GM12878 (cell line): ENCODE measurements around the gene FAM229B.
"Not testable (repeated sequence)": the region's sequence is repeated elsewhere in the genome, so short reads cannot be mapped to it uniquely, and the experiment has no call there.

Source experiments
- CHD4 ChIP-seq: fragments of 200-600 bp; sonication (generic); IDR thresholded peaks from 2 replicates; pipeline ENCODE4 v1.6.1; 2016; ENCODE audit warnings: mild to moderate bottlenecking
- POLR2A ChIP-seq: IDR thresholded peaks from 2 replicates; pipeline ENCODE4 v1.6.1; 2011; ENCODE audit warnings: low read depth, mild to moderate bottlenecking, low read length
- SMC3 ChIP-seq: IDR thresholded peaks from 2 replicates; pipeline ENCODE4 v1.6.1; 2011; ENCODE audit warnings: low read length, improper control_type of control experiment, borderline replicate concordance
- TCF12 ChIP-seq: IDR thresholded peaks from 2 replicates; pipeline ENCODE4 v1.6.1; 2011; ENCODE audit warnings: low read depth, mild to moderate bottlenecking, low read length
- TF ChIP-seq, protein P1 (sequence below): fragments of 450-650 bp; IDR thresholded peaks from 2 replicates; pipeline ENCODE4 v1.6.1; 2017; ENCODE audit warnings: borderline replicate concordance

- TF ChIP-seq SMC3, CHD4, POLR2A, TCF12: not testable (repeated sequence)
- TF ChIP-seq, protein P1, sequence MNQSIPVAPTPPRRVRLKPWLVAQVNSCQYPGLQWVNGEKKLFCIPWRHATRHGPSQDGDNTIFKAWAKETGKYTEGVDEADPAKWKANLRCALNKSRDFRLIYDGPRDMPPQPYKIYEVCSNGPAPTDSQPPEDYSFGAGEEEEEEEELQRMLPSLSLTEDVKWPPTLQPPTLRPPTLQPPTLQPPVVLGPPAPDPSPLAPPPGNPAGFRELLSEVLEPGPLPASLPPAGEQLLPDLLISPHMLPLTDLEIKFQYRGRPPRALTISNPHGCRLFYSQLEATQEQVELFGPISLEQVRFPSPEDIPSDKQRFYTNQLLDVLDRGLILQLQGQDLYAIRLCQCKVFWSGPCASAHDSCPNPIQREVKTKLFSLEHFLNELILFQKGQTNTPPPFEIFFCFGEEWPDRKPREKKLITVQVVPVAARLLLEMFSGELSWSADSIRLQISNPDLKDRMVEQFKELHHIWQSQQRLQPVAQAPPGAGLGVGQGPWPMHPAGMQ: not testable (repeated sequence)
Observed at GRCh38 chr6:112047523-112047922, 39.9 kb upstream of the FAM229B start.
